Activated T-helper 17 cell treated with anti-CD3 and anti-CD28 coated beads, Interleukin-2, amount 50 U/mL, for 72 hours (primary cell): ENCODE results near the gene NEMP2. TPM values are rescaled to one million over a fixed set of nuclear protein-coding genes. Genes with fewer than 3 reads are reported as not detected.

Source experiments
- ATAC-seq: fragments of 150-1000 bp; cut with Tn5 transposase; replicated peaks from 2 replicates; pipeline ENCODE4 v1.10.0; 2021; ENCODE audit warnings: mild to moderate bottlenecking, moderate library complexity
- H3K27ac Mint-ChIP-seq: one replicate; pipeline ENCODE4 v1.8.0; 2022; ENCODE audit warnings: mixed read lengths
- H3K27me3 Mint-ChIP-seq: one replicate; pipeline ENCODE4 v1.8.0; 2022; ENCODE audit warnings: mixed read lengths
- H3K36me3 Mint-ChIP-seq: one replicate; pipeline ENCODE4 v1.8.0; 2022; ENCODE audit warnings: low read depth, mild to moderate bottlenecking, mixed read lengths
- H3K4me1 Mint-ChIP-seq: one replicate; pipeline ENCODE4 v1.8.0; 2022; ENCODE audit warnings: mixed read lengths
- H3K4me3 Mint-ChIP-seq: one replicate; pipeline ENCODE4 v1.8.0; 2022; ENCODE audit warnings: mild to moderate bottlenecking, mixed read lengths
- H3K9me3 Mint-ChIP-seq: one replicate; pipeline ENCODE4 v1.8.0; 2022; ENCODE audit warnings: mixed read lengths
- total RNA-seq, 2 donors: library from RNA; stranded (reverse); gene quantifications; one replicate each; pipeline ENCODE4 v1.2.3, GENCODE V29; 2022

The NEMP2 gene
- 10 to 100 TPM; 10.6 to 16.5 TPM for total RNA-seq

GRCh38 chr2:190534310-190535120 is at the start of gene NEMP2:
Gene NEMP2 (minus strand): TSS chr2:190534722. CDS start chr2:190534655, 67 bp downstream.
- ATAC-seq: peak; percentile 77
- Mint-ChIP-seq H3K27ac (peak within 1 kb of the TSS; percentile 98), H3K36me3 (peaks cover 15% of the 10 kb centered on the region), H3K4me3 (peak within 1 kb of the TSS; percentile 98), H3K27me3 (no peaks in the 10 kb centered on the region), H3K9me3 (peaks cover 11% of the 10 kb centered on the region), H3K4me1 (peaks cover 35% of the 10 kb centered on the region)

GRCh38 chr2:190583507-190584337 is 49.2 kb upstream of the NEMP2 start:
- H3K27me3 Mint-ChIP-seq: no peaks in the 10 kb centered on the region
- peaks cover 9% of the 10 kb centered on the region for H3K4me1 Mint-ChIP-seq
- no peak overlapping the region for H3K27ac Mint-ChIP-seq
- no peaks in the 10 kb centered on the region for H3K9me3 Mint-ChIP-seq
- ATAC-seq: no peak
- H3K4me3 Mint-ChIP-seq: no peak overlapping the region
- H3K36me3 Mint-ChIP-seq: no peaks in the 10 kb centered on the region

GRCh38 chr2:190582736-190583506 is 48.4 kb upstream of the NEMP2 start:
- ATAC-seq: no peak
- Mint-ChIP-seq H3K9me3 (no peaks in the 10 kb centered on the region), H3K27ac (no peak overlapping the region)

GRCh38 chr2:190582019-190582418 is 47.5 kb upstream of the NEMP2 start:
- H3K27me3 Mint-ChIP-seq: no peaks in the 10 kb centered on the region
- H3K36me3 Mint-ChIP-seq: no peaks in the 10 kb centered on the region
- no peak overlapping the region for H3K27ac Mint-ChIP-seq
- peaks cover 17% of the 10 kb centered on the region for H3K4me1 Mint-ChIP-seq
- no peak for ATAC-seq
- H3K4me3 Mint-ChIP-seq: no peak overlapping the region
- H3K9me3 Mint-ChIP-seq: no peaks in the 10 kb centered on the region

More at GRCh38 chr2:190582736-190583506, 48.4 kb upstream of the NEMP2 start:
- Mint-ChIP-seq H3K4me1 (peaks cover 17% of the 10 kb centered on the region), H3K36me3 (no peaks in the 10 kb centered on the region), H3K27me3 (no peaks in the 10 kb centered on the region), H3K4me3 (no peak overlapping the region)

- Mint-ChIP-seq H3K4me1 (peaks cover 17% of the 10 kb centered on the region), H3K27ac (no peak overlapping the region), H3K36me3 (no peaks in the 10 kb centered on the region), H3K4me3 (no peak overlapping the region), H3K9me3 (no peaks in the 10 kb centered on the region), H3K27me3 (no peaks in the 10 kb centered on the region)
- no peak for ATAC-seq
Observed at GRCh38 chr2:190579915-190580846, 45.7 kb upstream of the NEMP2 start.

GRCh38 chr2:190579058-190579410 is 44.5 kb upstream of the NEMP2 start:
- H3K36me3 Mint-ChIP-seq: no peaks in the 10 kb centered on the region
- H3K27ac Mint-ChIP-seq: peak overlapping the region; percentile 40
- no peaks in the 10 kb centered on the region for H3K27me3 Mint-ChIP-seq
- H3K9me3 Mint-ChIP-seq: no peaks in the 10 kb centered on the region
- peak overlapping the region; percentile 3 for H3K4me3 Mint-ChIP-seq
- ATAC-seq: no peak
- H3K4me1 Mint-ChIP-seq: peaks cover 17% of the 10 kb centered on the region

- ATAC-seq: peak; percentile 32
- Mint-ChIP-seq H3K4me1 (peaks cover 17% of the 10 kb centered on the region), H3K4me3 (peak overlapping the region; percentile 3), H3K9me3 (no peaks in the 10 kb centered on the region), H3K36me3 (no peaks in the 10 kb centered on the region), H3K27me3 (no peaks in the 10 kb centered on the region), H3K27ac (peak overlapping the region; percentile 40)
Observed at GRCh38 chr2:190578158-190579057, 43.9 kb upstream of the NEMP2 start.

GRCh38 chr2:190576573-190576972 is 42.1 kb upstream of the NEMP2 start:
- no peak overlapping the region for H3K27ac Mint-ChIP-seq
- H3K27me3 Mint-ChIP-seq: no peaks in the 10 kb centered on the region
- peaks cover 12% of the 10 kb centered on the region for H3K4me1 Mint-ChIP-seq
- H3K9me3 Mint-ChIP-seq: no peaks in the 10 kb centered on the region
- ATAC-seq: no peak
- no peak overlapping the region for H3K4me3 Mint-ChIP-seq
- no peaks in the 10 kb centered on the region for H3K36me3 Mint-ChIP-seq

GRCh38 chr2:190575263-190575662 is 40.7 kb upstream of the NEMP2 start:
- no peaks in the 10 kb centered on the region for H3K27me3 Mint-ChIP-seq
- ATAC-seq: no peak
- peaks cover 12% of the 10 kb centered on the region for H3K4me1 Mint-ChIP-seq
- H3K4me3 Mint-ChIP-seq: no peak overlapping the region
- no peaks in the 10 kb centered on the region for H3K9me3 Mint-ChIP-seq
- peak overlapping the region; percentile 44 for H3K27ac Mint-ChIP-seq
- no peaks in the 10 kb centered on the region for H3K36me3 Mint-ChIP-seq

GRCh38 chr2:190574169-190574568 is 39.6 kb upstream of the NEMP2 start:
- H3K9me3 Mint-ChIP-seq: no peaks in the 10 kb centered on the region
- H3K4me3 Mint-ChIP-seq: no peak overlapping the region
- no peaks in the 10 kb centered on the region for H3K27me3 Mint-ChIP-seq
- peaks cover 12% of the 10 kb centered on the region for H3K4me1 Mint-ChIP-seq
- no peak for ATAC-seq
- H3K36me3 Mint-ChIP-seq: no peaks in the 10 kb centered on the region
- no peak overlapping the region for H3K27ac Mint-ChIP-seq

- H3K27ac Mint-ChIP-seq: no peak overlapping the region
- no peaks in the 10 kb centered on the region for H3K4me1 Mint-ChIP-seq
- no peak for ATAC-seq
- no peak overlapping the region for H3K4me3 Mint-ChIP-seq
- peaks cover 6% of the 10 kb centered on the region for H3K9me3 Mint-ChIP-seq
- no peaks in the 10 kb centered on the region for H3K27me3 Mint-ChIP-seq
- H3K36me3 Mint-ChIP-seq: no peaks in the 10 kb centered on the region
Observed at GRCh38 chr2:190572246-190572645, 37.7 kb upstream of the NEMP2 start.

GRCh38 chr2:190571686-190572085 is 37.2 kb upstream of the NEMP2 start:
- Mint-ChIP-seq H3K9me3 (peaks cover 12% of the 10 kb centered on the region), H3K36me3 (no peaks in the 10 kb centered on the region), H3K4me3 (no peak overlapping the region), H3K4me1 (no peaks in the 10 kb centered on the region), H3K27me3 (no peaks in the 10 kb centered on the region), H3K27ac (no peak overlapping the region)
- no peak for ATAC-seq

GRCh38 chr2:190570871-190571270 is 36.3 kb upstream of the NEMP2 start:
- Mint-ChIP-seq H3K27ac (no peak overlapping the region), H3K4me1 (no peaks in the 10 kb centered on the region), H3K4me3 (no peak overlapping the region), H3K9me3 (peaks cover 12% of the 10 kb centered on the region), H3K27me3 (no peaks in the 10 kb centered on the region), H3K36me3 (no peaks in the 10 kb centered on the region)
- no peak for ATAC-seq
